D721Med (cell line): Measurements from ENCODE around the gene BTG2.

Source experiments
- DNase-seq: peaks from one replicate; pipeline ENCODE4 v3.0.0; 2011; ENCODE audit warnings: low spot score; ENCODE audit not compliant: insufficient read length
- FAIRE-seq: peaks from 2 replicates; lab custom pipeline; 2011; peaks lifted over from hg19 to GRCh38; lab: Jason Lieb, UNC
- CTCF ChIP-seq: IDR thresholded peaks from 2 replicates; pipeline ENCODE4 v1.5.1; 2012; ENCODE audit warnings: mild to moderate bottlenecking, control low read depth; ENCODE audit not compliant: insufficient read depth; ENCODE audit errors: missing control alignments

The BTG2 gene

GRCh38 chr1:203282720-203283542 lies 22.4 kb upstream of the BTG2 start:
- FAIRE-seq (no peak), DNase-seq (peak; percentile 82)
- TF ChIP-seq CTCF, result no peak

GRCh38 chr1:203283597-203283996 lies 21.7 kb upstream of the BTG2 start:
- TF ChIP-seq CTCF, result no peak
- FAIRE-seq, result no peak
- DNase-seq, result no peak

- no peak for FAIRE-seq
- DNase-seq, result no peak
- TF ChIP-seq CTCF, result no peak
Measured at GRCh38 chr1:203284411-203285123, 20.8 kb upstream of the BTG2 start.

- no peak for FAIRE-seq
- no peak for TF ChIP-seq CTCF
- DNase-seq, result no peak
Measured at GRCh38 chr1:203286161-203286984, 18.9 kb upstream of the BTG2 start.

- no peak for DNase-seq
- no peak for TF ChIP-seq CTCF
- no peak for FAIRE-seq
Measured at GRCh38 chr1:203287109-203287893, 18.0 kb upstream of the BTG2 start.

- TF ChIP-seq CTCF, result no peak
- DNase-seq (no peak), FAIRE-seq (no peak)
Measured at GRCh38 chr1:203287898-203288297, 17.4 kb upstream of the BTG2 start.
